MM.1S (cell line): ENCODE data around the gene POMT2.

Source experiments
- CTCF ChIP-seq: fragments of 300-600 bp; sonication (generic); IDR thresholded peaks from 2 replicates; pipeline ENCODE4 v1.5.1; 2016; ENCODE audit warnings: antibody characterized with exemption, low read length, mixed read lengths
- EZH2 ChIP-seq: fragments of 300-600 bp; sonication (generic); optimal IDR thresholded peaks from 2 replicates; pipeline ENCODE3; 2017; ENCODE audit warnings: low read depth, mild to moderate bottlenecking, antibody characterized with exemption, low read length, mixed read lengths
- EZH2phosphoT487 ChIP-seq: fragments of 300-600 bp; sonication (generic); IDR thresholded peaks from 2 replicates; pipeline ENCODE4 v1.6.1; 2018; ENCODE audit warnings: antibody characterized with exemption, low read length

GRCh38 chr14:77258566-77258965, 62.1 kb downstream of the POMT2 start:
- TF ChIP-seq CTCF (no peak), EZH2phosphoT487 (no peak), EZH2 (no peak)
